ENCODE results near the gene TMEFF1. TPM values are rescaled to one million over a fixed set of nuclear protein-coding genes. Genes with fewer than 3 reads are reported as not detected.

Gene TMEFF1
- total RNA-seq, 1 donor from 2014 or later, result 0.20 TPM

DNA sequence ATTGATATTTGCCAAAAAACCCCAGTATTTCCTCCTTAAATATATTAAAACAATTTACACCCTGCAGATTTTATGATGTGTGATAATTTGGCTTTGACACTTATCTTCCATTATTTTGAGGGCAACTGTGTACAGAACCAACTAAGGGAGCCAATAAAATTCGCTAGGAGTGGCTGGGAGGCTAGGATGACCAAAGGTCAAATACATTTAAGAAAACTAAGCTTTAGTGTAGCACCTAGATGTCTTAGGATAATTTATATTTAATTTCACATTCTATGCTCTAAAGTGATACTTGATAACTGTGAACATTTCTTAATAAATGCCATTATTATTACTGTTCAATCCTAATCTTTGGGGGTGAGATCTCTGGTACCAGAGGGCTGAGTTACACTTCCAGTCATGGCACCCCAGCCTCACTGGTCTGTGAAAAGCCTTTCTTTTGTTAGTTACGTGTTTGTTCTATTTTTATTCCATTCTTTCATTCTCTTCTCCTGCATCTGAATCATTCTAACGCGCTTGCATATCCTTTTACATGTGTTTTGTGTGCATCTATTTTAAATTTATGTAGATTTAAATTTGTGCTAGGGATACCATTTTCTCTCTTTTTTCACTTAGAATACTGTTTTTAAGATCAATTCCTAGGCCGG lies 26.9 kb upstream of the TMEFF1 start:
- no peak for ATAC-seq
- DNase-seq (ENCODE audit: low spot score), result no peak

DNA sequence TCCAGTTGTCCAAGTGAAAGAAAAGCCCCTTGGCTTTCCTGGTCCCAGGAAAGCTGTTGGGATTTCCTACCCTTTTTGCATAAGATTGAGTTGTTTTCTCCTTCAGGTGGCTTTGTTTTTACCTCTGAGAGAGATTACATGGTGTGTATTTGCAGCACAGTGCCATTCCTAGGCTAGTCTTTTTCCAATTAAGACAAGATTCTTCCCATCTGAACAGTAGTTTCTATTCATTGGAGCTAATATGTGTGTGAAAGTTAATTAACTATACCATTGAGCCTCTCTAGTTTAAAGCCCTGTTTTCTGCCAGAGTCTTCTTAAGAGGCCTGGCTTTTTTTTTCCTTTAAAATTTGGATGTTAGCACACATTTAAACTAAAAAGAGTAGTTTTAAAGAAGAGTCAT lies 25.9 kb upstream of the TMEFF1 start:
- no peak for ATAC-seq
- no peak for DNase-seq (ENCODE audit: low spot score)

DNA sequence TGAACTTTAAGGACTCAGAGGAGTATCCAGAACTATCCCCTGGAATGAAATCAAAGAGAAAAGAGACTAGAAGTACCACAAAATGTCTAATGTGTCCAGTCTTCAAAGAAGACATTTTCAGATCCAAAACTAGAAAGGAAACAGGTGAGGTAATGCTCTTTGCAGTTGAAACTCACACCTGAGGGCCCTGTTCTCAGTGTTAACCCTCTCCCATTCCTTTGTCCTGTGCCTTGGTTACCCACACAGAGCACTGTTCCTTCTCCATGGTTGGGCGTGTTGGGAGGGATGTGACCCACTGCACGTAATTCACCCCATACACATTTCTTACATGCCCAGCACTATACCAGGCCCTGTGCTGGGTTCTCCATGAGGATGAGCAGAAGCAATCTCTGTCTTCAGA lies 24.7 kb upstream of the TMEFF1 start:
- DNase-seq (ENCODE audit: low spot score), result no peak
- ATAC-seq, result no peak

DNA sequence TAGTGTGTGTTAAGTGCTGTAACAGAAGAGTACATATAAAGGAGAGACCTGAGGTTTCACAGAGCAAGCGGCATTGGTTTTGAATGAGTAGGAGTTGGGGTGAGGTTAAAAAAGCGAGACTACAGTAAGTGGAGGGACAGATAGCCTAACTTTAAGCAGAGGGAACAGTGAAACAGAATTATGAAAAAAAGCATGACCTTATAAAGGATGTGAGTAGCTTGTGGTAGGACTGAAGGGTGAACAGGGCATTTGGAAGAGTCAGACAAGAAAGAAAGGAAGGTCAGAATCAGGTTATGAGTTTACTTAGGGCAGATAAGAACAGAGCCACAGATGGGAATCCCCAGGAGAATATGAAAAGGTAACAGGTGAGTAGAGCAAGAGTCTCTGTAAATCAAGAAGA lies 23.5 kb upstream of the TMEFF1 start:
- ATAC-seq (no peak), DNase-seq (ENCODE audit: low spot score) (no peak)

DNA sequence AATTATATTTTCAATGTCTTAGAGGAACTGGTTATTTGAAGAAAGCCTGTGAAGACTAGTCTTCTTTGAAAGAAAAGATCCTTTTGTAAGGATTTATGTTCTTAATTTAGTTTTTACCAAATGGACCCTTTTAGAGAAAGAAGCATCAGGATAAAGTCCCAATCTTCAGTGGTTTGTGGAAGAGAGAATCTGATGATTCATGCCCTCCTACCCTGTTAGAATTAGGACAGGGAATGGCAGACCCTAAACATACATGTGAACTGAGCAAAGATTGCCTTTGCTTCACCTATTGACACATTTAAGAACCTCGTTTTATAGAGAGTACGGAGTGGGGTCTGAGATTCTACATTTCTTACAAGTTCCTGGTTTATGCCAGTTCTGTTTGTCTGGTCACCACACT lies 20.1 kb upstream of the TMEFF1 start:
- no peak for ATAC-seq
- no peak for DNase-seq (ENCODE audit: low spot score)

DNA sequence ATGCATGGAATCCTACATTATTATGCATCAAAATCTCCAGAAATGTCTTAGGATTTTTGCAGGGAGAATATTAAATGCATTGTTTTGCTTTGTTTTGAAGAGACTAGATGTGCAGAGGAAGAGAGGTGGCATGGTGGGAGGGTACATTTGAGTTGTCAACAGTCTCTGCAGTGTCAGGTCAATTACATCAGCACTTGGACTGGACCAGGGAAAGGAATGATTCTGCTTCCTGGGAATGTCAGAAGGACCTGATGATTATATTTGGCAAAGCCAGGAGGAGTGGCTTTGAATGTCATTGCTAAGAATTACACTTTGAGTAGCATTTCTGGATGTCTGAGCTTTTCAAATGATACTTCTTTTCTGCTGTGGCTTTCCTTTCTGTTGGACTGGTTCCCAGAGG lies 17.5 kb upstream of the TMEFF1 start:
- DNase-seq (ENCODE audit: low spot score) (no peak), ATAC-seq (no peak)

DNA sequence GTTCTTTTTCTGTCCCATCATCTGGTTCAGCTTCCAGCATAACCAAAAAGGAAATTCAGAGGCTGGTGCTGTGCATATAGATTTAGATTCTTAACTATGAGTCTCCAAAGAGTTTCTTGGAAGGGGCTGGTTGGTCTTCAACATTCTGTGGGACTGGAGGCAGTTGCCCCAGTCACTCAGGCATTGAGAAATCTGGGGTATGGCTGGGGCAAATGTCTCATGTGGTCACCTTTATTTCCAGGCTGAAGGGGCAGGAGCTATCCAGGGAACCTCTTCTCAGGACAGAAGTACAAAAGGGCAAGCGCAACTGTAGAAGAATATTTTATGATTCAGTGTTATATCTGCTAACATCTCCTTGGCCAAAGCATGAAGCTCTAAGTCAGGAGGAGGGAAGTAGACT lies 15.4 kb upstream of the TMEFF1 start:
- ATAC-seq, result no peak

DNA sequence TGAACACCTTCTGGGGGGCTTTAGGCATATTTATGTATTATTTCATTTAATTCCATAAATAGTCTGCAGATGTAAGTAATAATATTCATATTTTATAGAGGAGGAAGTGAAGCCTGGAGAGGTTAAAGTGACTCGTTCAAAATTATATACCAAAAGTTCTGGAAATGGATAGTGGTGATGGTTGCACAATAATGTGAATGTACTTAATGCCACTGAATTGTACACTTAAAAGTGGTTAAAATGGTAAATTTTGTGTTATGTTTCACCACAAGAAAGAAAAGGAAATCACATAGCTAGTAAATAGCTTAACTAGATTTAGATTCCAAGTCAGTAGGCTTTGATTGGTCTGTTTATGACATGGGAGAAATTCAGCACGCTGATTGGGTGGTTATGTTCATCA lies 13.0 kb upstream of the TMEFF1 start:
- ATAC-seq, result no peak
- no peak for DNase-seq (ENCODE audit: low spot score)

More for the DNA sequence above, 15.4 kb upstream of the TMEFF1 start:
- DNase-seq (ENCODE audit: low spot score), result no peak

DNA sequence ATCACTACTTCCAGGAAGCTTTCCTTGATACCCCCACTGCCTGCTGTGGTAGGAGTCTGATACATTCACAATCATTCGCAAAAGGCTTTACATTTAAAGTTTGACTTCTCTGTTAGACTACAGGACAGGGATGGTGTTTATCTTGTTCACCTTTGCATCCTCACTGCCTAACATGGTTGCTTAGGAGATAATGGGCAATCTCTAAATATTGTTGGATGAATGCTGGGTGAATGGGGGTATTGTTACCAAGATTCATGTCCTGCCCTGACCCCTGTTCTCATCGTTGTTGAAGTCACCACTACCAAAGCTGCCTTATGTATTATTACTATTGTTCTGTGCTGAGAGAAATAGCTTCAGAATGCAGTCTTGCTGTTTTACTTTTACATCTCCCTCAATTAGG lies 7.7 kb upstream of the TMEFF1 start:
- DNase-seq (ENCODE audit: low spot score), result no peak
- ATAC-seq, result no peak

DNA sequence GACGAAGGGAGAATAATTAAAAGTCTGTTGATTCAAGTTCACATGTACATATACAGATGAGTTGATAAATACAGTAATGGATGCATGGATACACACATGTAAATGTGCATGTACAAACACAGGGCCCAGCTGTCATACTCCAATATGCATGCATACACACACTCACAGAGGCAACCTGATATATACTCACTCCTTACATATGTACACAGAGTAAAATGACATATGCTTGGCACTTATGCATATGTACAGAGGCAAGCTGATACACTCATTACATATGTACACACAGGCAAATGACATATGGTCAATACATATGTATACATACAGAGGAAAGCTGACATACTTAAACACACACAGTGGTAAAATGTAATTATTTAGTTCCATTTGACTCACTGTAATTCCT lies 7.2 kb upstream of the TMEFF1 start:
- ATAC-seq (no peak), DNase-seq (ENCODE audit: low spot score) (no peak)

DNA sequence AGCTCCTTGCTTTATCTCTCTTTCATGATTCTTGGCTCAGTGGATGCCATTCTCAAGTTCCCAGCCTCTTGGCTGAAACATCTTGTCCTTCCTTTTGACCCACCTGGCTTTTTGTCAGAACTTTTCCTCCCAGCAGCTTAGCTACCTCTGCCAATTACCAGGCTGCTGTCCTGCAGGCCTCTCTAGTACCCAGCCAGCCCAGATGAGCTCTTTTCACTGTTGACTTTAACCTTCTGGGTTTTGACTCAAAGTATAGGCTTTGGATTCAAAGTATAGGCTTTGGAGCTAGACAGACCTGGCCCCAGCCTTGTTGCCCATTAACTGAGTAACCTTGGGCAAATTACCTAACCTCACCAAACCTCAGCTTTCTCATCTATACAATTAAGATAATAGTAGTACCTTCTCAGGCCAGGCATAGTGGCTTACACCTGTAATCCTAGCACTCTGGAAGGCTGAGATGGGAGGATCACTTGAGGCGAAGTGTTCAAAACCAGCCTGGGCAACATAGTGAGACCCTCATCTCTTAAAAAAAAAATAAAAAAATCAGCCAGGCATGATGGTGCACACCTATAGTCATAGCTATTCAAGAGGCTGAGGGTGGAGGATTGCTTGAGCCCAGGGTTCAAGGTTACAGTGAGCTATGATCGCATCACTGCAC lies 6.6 kb upstream of the TMEFF1 start:
- DNase-seq (ENCODE audit: low spot score), result no peak
- ATAC-seq, result peak; percentile 23

DNA sequence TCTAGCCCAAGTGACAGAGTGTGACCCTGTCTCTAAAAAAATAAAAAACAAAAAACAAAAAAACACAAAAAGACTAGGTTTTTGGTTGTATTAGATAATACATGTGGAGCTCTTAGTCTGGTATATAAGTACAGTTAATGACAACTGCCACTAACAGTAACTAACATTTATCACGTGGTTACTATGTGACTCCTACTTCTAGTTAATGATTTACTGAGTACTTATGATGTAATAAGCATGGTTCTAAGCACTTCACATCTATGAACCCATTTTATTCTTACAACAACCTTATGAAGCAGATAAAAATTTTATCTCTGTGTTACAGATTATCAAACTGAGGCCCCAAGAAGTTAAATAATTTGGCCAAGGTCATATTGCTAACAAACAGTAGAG lies 6.1 kb upstream of the TMEFF1 start:
- ATAC-seq (no peak), DNase-seq (ENCODE audit: low spot score) (no peak)

DNA sequence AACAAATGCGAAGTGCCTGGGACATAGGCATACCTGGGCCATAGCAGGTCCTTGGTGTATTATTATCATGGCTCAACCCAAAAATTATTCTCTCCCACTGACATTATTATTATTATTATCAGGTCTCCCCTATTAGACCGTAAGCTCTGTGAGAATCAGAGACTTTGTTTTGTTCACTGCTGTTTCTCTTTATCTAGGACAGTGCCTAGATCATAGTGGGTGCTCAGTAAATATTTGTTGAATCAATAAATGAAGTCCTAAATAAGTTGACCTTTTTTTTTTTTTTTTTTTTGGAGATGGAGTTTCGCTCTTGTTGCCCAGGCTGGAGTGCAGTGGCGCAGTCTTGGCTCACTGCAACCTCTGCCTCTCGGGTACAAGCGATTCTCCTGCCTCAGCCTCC lies 4.9 kb upstream of the TMEFF1 start:
- no peak for DNase-seq (ENCODE audit: low spot score)
- ATAC-seq, result no peak

DNA sequence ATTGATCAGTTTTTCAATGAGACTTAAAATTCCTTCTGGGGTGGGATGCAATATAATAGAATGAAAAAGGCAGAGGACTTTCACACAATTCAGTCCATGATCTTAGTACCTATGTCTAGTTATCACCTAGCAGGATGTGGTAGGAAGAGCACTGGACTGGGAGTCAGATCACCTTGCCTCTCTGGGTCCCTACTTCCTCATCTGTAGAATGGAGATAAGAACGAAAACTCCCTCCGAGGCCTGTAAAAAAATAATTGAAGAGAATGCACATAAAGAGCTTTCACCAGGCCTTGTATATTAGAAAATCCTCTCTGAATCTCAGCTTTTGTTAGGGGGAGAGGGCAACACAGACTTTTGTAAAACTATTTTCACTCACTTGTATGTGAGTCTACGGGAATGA lies 681 bp upstream of the TMEFF1 start:
- ATAC-seq, result no peak

DNA sequence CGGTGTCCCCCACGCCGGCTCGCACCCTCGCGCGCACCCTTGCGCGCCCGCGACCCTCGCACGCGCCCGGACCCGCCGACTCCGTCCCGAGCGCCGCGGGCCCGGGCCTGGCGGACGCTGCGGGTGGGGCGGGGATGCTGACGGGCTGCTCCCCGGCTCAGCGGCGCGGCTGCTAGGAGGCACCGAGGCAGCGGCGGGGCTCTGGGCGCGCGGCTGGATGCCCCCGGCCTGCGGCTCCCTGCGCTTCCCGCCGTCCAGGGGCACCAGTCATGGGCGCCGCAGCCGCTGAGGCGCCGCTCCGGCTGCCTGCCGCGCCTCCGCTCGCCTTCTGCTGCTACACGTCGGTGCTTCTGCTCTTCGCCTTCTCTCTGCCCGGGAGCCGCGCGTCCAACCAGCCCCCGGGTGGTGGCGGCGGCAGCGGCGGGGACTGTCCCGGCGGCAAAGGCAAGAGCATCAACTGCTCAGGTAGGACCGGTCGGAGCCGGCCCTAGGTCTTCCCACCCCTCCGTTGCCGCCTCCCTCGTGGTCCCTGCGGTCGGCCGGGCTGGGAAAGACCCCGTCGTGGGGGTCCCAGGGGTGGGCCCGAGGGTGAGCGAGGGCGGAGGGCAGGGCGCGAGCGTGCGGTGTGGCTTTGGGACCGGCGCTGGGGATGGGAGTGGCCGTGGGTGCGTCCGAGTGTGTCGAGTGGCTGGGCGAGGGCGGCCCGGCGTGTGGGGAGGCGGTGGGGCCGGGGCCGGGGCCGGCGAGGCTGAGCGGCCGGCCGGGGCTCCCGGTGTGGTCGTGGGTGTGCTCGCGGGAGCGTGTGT lies 530 bp downstream of the TMEFF1 start:
- no peak for DNase-seq (ENCODE audit: low spot score)
- ATAC-seq, result peak; percentile 73

More for the DNA sequence above, 681 bp upstream of the TMEFF1 start:
- DNase-seq (ENCODE audit: low spot score), result no peak

DNA sequence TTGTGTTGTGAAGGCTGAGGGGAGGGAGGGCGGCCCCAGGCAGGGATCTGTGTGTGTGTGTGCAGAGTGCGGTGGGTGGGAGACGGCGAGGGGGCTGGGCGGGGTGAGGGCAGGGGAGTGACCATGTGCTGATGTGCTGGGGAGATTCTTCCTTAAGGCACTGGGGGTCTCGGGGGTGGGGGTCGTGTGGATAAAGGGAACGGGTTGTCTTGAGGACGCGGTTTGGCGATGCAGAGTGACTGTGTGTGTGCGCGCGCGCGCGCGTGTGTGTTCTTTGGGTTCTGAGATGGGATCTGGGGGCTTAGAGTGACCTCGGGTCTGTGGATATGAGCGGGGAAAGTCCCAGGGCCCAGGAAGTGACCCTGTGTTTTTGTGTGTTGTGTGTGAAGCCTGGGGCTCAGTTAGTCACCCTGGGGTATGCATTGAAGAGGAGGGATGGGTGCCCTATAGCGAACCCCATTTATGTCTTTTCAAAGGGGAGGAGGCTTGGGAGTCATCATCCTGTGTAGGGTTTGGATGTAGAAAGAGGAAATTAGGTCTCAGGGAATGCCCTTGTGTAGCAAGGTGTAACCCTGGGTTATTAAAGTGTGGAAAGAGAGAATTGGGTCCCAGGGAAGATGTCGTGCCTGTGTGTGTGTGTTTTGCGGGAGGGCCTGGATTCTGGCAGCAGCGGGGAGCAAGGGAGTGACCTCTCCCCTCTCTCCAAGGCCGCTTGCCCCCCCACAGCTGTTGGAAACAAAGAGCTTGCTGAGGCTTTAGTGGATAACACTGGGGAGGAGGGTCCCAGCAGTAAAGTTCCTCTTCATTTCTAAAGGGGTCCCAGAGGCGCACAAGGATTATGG lies 1.4 kb downstream of the TMEFF1 start:
- no peak for DNase-seq (ENCODE audit: low spot score)
- no peak for ATAC-seq

DNA sequence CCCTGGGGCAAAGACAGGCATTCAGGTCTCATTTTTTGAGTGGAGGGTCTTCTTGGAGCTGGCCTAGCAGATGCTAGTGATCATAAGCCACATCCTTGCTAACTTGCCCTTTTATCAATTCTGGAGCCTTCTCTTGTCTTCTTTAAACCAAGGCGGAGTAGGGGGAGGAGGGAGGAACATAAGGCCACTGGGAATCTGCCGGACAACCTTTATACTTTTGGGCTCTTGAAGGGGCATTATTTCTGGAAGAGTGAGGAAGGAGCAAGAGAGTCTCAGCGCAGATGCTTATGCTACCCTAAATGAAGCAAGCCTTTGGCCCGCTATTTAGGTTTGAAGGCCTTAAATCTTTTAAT lies 2.0 kb downstream of the TMEFF1 start:
- no peak for DNase-seq (ENCODE audit: low spot score)

DNA sequence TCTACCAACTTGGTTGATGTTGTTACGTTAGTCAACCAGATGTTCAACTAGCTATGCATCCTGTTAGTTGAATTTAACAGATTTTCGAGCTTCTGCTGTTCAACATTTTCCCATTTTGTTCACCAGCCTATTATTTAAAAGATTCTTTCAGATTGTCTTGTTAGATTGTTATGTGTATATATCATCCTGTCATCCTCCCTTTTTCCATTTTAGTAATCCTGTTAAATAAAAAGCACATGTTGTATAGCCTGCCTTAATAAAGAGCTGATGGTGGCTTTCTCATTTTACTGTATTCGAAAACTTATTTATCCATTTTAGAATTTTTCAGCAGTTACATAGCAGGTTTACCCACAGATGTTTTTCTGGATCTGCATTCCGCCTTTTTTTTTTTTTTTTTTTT lies 4.3 kb downstream of the TMEFF1 start:
- ATAC-seq, result no peak
- DNase-seq (ENCODE audit: low spot score), result no peak

More for the DNA sequence above, 2.0 kb downstream of the TMEFF1 start:
- no peak for ATAC-seq

DNA sequence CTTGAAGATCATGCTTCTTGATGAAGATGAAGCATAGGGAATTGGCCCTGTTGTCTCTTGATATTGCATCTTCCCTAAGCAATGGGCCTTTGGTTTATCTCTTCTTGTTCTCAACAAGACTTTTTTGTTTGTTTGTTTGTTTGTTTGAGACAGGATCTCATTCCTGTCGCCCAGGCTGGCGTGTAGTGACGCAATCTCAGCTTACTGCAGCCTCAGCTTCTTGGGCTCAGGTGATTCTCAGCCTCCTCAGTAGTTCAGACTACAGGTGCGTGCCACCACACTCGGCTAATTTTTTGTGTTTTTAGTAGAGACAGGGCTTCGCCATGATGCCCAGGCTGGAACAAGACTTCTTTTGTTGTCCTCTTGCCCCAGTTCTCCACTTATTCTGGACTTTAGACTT lies 5.2 kb downstream of the TMEFF1 start:
- no peak for DNase-seq (ENCODE audit: low spot score)
- no peak for ATAC-seq

DNA sequence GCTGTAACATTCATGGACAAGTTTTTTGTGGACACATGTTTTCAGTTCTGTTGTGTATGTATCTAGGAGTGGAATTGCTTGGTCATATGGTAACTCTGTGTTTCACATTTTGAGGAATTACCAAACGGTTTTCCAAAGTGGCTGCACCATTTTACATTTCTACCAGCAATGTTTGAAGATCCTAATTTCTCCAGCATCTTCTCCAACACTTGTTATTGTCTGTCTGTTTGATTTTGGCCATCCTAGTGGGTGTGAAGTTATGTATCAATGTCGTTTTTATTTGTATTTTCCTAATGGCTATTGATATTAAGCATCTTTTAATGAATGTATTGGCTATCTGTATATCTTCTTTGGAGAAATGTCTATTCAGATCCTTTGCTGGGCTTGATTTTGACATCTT lies 6.9 kb downstream of the TMEFF1 start:
- no peak for ATAC-seq
- no peak for DNase-seq (ENCODE audit: low spot score)

DNA sequence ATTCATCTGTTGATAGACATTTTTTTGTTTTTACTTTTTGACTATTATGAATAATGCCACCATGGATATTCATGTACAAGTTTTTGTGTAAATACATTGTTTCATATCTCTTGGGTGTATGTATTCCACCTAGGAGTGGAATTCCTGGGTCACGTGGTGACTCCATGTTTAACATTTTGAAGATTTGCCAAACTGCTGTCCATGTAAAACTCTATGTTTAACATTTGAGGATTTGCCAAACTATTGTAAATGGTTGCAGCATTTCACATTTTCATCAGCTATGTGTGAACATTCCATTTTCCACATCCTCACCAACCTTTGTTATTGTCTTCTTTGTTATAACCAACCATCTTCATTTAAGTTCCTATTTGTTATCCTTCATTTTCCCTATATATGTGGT lies 12.2 kb downstream of the TMEFF1 start:
- DNase-seq (ENCODE audit: low spot score) (no peak), ATAC-seq (no peak)

Measured in left lobe of liver (tissue), 2 donors.